ENCODE data around the gene PRR35. TPM values are rescaled to one million over a fixed set of nuclear protein-coding genes. Genes with fewer than 3 reads are reported as not detected.

PRR35 gene
- total RNA-seq, 1 experiment from 2014 or later: 0.05 TPM

Small RNAs within 50 kb of the gene (small RNA-seq; reads per million reads assigned to genes)
- gene MIR3176 (0.56 to 21.3 reads per million in 2 experiments), gene MIR5587 (0 to 0.18 reads per million in 2 experiments), gene Z98883.1 (0 reads per million in 2 experiments)

Other genes with a start within 250 kb of the PRR35 start
- gene AXIN1, start 207.7 kb upstream of the PRR35 start, total RNA-seq (2014; rRNA removed; shearing (Covaris generic)): 35.7 and 38.3 TPM in 2 replicates
- 100 and 116 TPM in 2 replicates for gene MRPL28, start 189.9 kb upstream of the PRR35 start, total RNA-seq (2014; rRNA removed; shearing (Covaris generic))
- 29.6 and 34.7 TPM in 2 replicates for gene PGAP6, start 178.4 kb upstream of the PRR35 start, total RNA-seq (2014; rRNA removed; shearing (Covaris generic))
- 170 and 201 TPM in 2 replicates for gene NME4, start 163.2 kb upstream of the PRR35 start, total RNA-seq (2014; rRNA removed; shearing (Covaris generic))
- 15.7 and 16.9 TPM in 2 replicates for gene DECR2, start 158.5 kb upstream of the PRR35 start, total RNA-seq (2014; rRNA removed; shearing (Covaris generic))
- 20.8 and 22.4 TPM in 2 replicates for gene RAB11FIP3, start 134.7 kb upstream of the PRR35 start, total RNA-seq (2014; rRNA removed; shearing (Covaris generic))
- gene CAPN15, start 32.7 kb upstream of the PRR35 start, total RNA-seq (2014; rRNA removed; shearing (Covaris generic)): 32.4 and 41.4 TPM in 2 replicates
- 0.12 and 0.35 TPM in 2 replicates for gene NHLRC4, start 6.6 kb downstream of the PRR35 start, total RNA-seq (2014; rRNA removed; shearing (Covaris generic))
- gene PIGQ, start 9.6 kb downstream of the PRR35 start, total RNA-seq (2014; rRNA removed; shearing (Covaris generic)): 16.7 and 18.3 TPM in 2 replicates
- gene RAB40C, start 29.7 kb downstream of the PRR35 start, total RNA-seq (2014; rRNA removed; shearing (Covaris generic)): 10.7 and 11.9 TPM in 2 replicates
- 0.15 and 0.43 TPM in 2 replicates for gene WFIKKN1, start 70.6 kb downstream of the PRR35 start, total RNA-seq (2014; rRNA removed; shearing (Covaris generic))
- gene METTL26, start 75.9 kb downstream of the PRR35 start, total RNA-seq (2014; rRNA removed; shearing (Covaris generic)): 84.3 and 106 TPM in 2 replicates
- 60.2 and 87.0 TPM in 2 replicates for gene MCRIP2, start 81.4 kb downstream of the PRR35 start, total RNA-seq (2014; rRNA removed; shearing (Covaris generic))
- gene WDR90, start 89.0 kb downstream of the PRR35 start, total RNA-seq (2014; rRNA removed; shearing (Covaris generic)): 13.1 and 14.6 TPM in 2 replicates
- 39.6 and 47.4 TPM in 2 replicates for gene RHOT2, start 107.7 kb downstream of the PRR35 start, total RNA-seq (2014; rRNA removed; shearing (Covaris generic))
- gene RHBDL1, start 115.3 kb downstream of the PRR35 start, total RNA-seq (2014; rRNA removed; shearing (Covaris generic)): 2.2 and 2.3 TPM in 2 replicates
- 69.3 and 83.1 TPM in 2 replicates for gene STUB1, start 120.0 kb downstream of the PRR35 start, total RNA-seq (2014; rRNA removed; shearing (Covaris generic))
- 46.5 and 52.1 TPM in 2 replicates for gene JMJD8, start 123.9 kb downstream of the PRR35 start, total RNA-seq (2014; rRNA removed; shearing (Covaris generic))
- gene WDR24, start 130.0 kb downstream of the PRR35 start, total RNA-seq (2014; rRNA removed; shearing (Covaris generic)): 8.8 and 10.2 TPM in 2 replicates
- 1.7 and 2.0 TPM in 2 replicates for gene FBXL16, start 145.4 kb downstream of the PRR35 start, total RNA-seq (2014; rRNA removed; shearing (Covaris generic))
- gene METRN, start 154.7 kb downstream of the PRR35 start, total RNA-seq (2014; rRNA removed; shearing (Covaris generic)): 30.3 and 61.8 TPM in 2 replicates
- 19.9 and 22.9 TPM in 2 replicates for gene ANTKMT, start 160.8 kb downstream of the PRR35 start, total RNA-seq (2014; rRNA removed; shearing (Covaris generic))
- 4.1 and 4.5 TPM in 2 replicates for gene CCDC78, start 166.0 kb downstream of the PRR35 start, total RNA-seq (2014; rRNA removed; shearing (Covaris generic))
- 9.3 and 11.7 TPM in 2 replicates for gene HAGHL, start 166.7 kb downstream of the PRR35 start, total RNA-seq (2014; rRNA removed; shearing (Covaris generic))
- gene CIAO3, start 180.6 kb downstream of the PRR35 start, total RNA-seq (2014; rRNA removed; shearing (Covaris generic)): 32.4 and 36.8 TPM in 2 replicates
- gene MSLN, start 200.3 kb downstream of the PRR35 start, total RNA-seq (2014; rRNA removed; shearing (Covaris generic)): 0.29 and 0.54 TPM in 2 replicates
- gene RPUSD1, start 228.0 kb downstream of the PRR35 start, total RNA-seq (2014; rRNA removed; shearing (Covaris generic)): 31.7 and 33.1 TPM in 2 replicates
- gene CHTF18, start 228.2 kb downstream of the PRR35 start, total RNA-seq (2014; rRNA removed; shearing (Covaris generic)): 10.9 and 12.1 TPM in 2 replicates
- not detected in 2 replicates for gene GNG13, start 240.3 kb downstream of the PRR35 start, total RNA-seq (2014; rRNA removed; shearing (Covaris generic))